Choroid plexus epithelial cell (primary cell): ENCODE measurements around the gene CD96.
"Not testable (repeated sequence)": the region's sequence is repeated elsewhere in the genome, so short reads cannot be mapped to it uniquely, and the experiment has no call there.

ENCODE experiments used
- DNase-seq: peaks from one replicate; pipeline ENCODE4 v3.0.0-alpha.2; 2010; ENCODE audit warnings: low read depth
- H3K4me3 ChIP-seq: 2 replicates; pipeline ENCODE4 v1.5.1; 2011; ENCODE audit warnings: low read depth, mild to moderate bottlenecking, control low read depth, low read length, moderate library complexity
- TF ChIP-seq, protein P1 (sequence below): conservative IDR thresholded peaks from 2 replicates; pipeline ENCODE4 v1.5.1; 2011; ENCODE audit warnings: low read depth, mild to moderate bottlenecking, control low read depth, inconsistent platforms, low read length, moderate library complexity

Gene CD96

DNA sequence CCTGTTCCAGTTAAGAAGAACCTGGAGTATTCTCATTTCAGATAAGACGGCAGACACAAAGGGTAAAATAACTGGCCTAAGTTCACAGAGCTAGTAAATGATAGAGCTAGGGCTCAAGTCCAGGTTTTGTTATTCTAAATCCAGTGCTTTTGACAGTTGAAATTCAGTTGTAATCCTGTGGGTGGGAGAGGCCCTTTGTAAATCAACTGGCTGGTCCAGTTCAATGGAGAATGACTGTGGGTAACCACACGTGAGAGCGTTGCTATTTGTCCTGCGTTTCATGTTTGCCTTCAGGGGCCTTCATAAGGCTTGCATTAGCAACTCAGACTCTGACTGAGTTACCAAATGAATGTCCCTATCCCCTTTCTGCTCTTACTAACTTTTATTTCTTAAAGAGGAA, 24.2 kb upstream of the CD96 start:
- TF ChIP-seq, protein P1, sequence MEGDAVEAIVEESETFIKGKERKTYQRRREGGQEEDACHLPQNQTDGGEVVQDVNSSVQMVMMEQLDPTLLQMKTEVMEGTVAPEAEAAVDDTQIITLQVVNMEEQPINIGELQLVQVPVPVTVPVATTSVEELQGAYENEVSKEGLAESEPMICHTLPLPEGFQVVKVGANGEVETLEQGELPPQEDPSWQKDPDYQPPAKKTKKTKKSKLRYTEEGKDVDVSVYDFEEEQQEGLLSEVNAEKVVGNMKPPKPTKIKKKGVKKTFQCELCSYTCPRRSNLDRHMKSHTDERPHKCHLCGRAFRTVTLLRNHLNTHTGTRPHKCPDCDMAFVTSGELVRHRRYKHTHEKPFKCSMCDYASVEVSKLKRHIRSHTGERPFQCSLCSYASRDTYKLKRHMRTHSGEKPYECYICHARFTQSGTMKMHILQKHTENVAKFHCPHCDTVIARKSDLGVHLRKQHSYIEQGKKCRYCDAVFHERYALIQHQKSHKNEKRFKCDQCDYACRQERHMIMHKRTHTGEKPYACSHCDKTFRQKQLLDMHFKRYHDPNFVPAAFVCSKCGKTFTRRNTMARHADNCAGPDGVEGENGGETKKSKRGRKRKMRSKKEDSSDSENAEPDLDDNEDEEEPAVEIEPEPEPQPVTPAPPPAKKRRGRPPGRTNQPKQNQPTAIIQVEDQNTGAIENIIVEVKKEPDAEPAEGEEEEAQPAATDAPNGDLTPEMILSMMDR: no peak
- no peak overlapping the region for H3K4me3 ChIP-seq
- no peak for DNase-seq

DNA sequence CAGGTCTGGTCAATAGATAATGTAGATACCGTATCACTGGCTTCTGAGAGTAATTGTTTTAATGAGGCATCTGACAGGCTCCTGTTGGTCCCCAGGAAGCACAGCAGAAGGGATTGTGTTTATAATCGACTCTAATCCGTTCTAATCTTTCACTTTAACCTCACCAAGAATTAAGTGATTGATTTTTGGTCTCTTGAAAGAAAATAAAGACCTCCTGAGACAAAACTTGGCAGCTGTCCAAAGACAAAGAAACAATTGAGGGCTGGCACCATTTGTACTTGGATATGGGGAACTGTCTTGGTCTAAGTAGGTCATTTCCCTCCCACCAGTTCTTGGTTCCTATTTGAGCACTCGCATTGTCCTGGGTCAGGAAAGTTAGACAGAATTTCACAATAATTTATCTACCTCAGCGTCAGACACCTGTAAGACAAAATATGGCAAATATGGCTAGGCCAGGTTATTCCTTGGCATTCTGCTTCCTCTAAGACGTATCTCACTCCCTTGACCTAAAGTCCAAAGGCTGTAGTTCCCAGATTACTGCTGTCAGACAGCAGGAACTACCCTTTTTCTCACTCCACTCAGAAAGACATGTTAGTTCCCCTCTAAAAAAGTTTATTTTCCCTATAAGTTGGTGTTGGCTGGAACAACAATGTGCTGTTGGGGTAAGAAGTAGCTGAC, 22.7 kb upstream of the CD96 start:
- no peak for DNase-seq
- TF ChIP-seq, protein P1: no peak
- H3K4me3 ChIP-seq: no peak overlapping the region

DNA sequence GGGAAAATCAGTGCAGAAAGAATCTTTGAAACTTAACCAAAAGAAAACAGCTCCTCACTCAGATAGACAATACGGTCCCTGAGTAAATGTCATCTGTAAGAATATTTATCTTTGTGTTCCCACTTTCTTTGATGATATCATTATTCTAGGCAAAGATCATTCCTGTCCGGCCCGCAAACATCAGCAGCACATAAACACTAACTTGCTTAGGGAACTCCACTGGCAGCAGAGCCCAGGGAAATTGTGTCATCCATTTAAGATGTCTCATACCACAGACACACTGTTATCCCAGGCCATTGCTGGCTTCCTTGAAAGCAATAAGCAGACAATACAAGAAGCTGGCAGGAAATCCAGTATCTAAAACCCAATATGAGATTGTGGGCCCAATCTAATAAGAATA, 20.1 kb upstream of the CD96 start:
- no peak overlapping the region for H3K4me3 ChIP-seq
- DNase-seq: no peak
- TF ChIP-seq, protein P1: no peak

DNA sequence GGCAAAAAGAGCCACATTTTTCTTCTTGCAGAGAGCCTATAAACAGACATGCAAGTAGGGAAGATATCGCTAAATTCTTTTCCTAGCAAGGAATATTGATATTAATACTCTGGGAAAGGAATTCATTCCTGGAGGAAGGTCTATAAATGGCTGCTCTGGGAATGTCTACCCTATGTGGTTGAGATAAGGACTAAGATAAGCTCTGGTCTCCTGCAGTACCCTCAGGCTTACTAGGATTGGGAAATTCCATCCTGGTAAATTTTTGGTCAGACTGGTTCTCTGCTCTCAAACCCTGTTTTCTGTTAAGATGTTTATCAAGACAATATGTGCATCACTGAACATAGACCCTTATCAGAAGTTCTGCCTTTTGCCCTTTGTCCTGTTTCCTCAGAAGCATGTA, 17.5 kb upstream of the CD96 start:
- H3K4me3 ChIP-seq, DNase-seq: not testable (repeated sequence)

DNA sequence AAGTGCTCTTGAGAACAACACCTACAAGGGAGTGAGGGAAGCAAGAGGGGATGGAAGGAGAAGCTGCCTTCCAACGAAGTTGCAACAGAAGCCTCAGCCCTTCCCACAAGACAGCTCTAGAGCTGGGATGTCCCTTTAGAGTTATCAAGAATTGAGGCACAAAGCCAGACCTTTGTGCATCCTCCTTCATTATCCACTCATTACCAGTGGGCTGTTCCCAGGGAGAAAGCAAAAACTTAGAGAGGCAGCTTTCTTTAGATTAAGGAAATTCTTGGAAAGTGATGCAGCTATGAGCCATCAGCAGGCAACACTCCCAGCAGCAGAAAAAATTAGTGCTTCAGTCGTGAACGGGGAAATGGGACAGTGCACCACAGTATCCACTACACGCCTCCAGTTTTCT, 10.6 kb upstream of the CD96 start:
- H3K4me3 ChIP-seq: no peak overlapping the region
- TF ChIP-seq, protein P1: no peak
- no peak for DNase-seq

DNA sequence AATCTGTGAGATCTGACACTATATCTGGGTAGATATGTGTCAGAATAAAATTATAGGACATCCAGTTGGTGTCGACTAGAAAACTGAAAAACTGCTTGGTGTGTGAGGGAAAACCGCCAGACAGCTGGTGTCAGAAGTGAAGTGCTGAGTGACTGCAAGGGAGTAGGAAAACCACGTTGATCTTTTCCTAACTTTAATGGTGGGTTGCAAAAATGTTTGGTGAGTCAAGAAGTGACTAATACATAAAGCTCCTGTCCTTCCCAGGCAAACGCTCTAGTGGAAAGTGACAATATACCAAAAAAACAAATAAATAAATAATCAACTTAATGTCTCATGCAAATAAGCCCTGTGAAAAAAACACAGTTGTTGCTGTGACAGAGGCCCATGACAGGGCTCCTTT, 7.3 kb upstream of the CD96 start:
- DNase-seq: peak; percentile 39
- H3K4me3 ChIP-seq: no peak overlapping the region
- TF ChIP-seq, protein P1: no peak

DNA sequence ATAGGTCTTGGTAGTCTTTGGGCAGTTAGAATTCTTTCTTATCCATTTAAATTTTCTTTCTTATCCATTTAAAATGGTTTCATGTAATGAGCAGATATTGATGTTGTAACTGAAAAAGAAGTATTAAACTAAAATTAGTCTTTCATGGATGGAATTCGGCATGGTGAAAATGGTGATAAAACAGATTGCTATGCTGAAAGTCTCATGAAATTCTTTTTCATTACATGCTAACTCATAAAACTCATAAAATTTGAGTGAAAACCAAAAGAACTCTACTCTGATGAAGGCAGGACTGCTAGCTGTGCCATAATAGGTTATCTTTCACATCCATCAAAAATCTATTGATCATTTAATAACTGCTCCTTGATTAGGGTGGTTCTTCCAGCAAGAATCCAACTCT, 3.9 kb upstream of the CD96 start:
- DNase-seq: no peak
- TF ChIP-seq, protein P1: no peak
- no peak overlapping the region for H3K4me3 ChIP-seq
